HG03442 (cell line): ENCODE measurements around the gene STN1.

Source experiments
- ATAC-seq: cut with Tn5 transposase; IDR thresholded peaks from one replicate; pipeline ENCODE4 v1.9.1; 2021; ENCODE audit warnings: mild to moderate bottlenecking, moderate library complexity; ENCODE audit not compliant: unreplicated experiment

The STN1 gene

DNA sequence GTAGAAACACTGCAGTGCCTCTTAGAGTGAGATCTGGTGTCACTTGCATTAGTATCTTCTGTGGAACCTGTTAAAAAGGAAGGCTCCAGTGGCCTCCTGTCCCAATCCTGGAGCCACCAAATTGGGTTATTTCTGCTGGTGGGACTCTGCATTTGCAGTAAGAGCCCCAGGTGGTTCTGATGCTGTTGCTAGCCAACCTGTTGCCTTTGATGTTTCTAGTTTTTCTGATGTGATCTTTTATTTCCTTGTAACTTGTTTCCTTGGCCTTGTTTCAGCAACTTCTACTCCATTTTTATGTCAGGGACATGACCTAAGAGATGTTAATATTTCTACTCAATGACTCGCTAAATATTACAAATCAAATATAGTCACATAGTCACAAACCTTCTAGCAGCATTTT is 12.5 kb upstream of the STN1 start:
- ATAC-seq, result no peak

DNA sequence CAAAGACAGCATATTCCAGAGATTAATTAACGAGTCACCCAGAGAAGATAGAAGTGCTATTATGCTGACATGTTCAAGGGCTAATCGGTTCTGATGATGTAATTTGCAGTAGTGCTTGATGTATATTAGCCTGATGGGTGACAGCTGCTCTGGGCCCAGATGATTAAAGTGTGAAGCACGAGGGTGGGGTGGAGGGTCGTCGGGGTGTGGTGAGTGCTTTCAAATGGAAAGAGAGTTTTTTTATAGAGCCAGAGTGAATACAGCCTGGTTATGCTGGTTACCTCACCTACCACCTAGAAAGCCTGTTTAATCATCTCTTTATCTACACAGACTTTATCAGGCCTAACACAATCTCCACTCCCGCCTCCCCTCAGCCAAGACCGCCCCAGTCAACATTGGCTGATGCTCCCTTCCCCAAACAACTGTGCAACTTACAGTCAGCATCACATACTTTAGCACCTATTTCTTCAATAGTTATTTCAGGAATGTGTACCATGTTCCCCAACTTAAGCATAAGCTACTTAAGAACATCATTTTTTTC is 11.5 kb upstream of the STN1 start:
- no peak for ATAC-seq

DNA sequence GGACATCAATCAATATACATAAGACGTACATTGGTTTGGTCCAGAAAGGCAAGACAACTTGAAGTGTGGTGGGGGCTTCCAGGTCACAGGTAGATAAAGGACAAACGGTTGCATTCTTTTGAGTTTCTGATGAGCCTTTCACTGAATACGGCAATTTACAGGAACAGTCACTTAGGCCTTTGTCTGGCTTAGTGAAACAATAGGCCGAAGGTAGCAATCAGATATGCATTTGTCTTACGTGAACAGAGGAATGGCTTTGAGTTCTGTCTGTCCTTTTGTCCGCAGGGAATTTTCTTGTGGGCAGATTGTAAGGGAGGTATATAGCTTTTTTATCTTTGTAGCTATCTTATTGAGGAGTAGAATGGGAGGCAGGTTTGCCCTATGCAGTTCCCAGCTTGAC is 10.8 kb upstream of the STN1 start:
- no peak for ATAC-seq

DNA sequence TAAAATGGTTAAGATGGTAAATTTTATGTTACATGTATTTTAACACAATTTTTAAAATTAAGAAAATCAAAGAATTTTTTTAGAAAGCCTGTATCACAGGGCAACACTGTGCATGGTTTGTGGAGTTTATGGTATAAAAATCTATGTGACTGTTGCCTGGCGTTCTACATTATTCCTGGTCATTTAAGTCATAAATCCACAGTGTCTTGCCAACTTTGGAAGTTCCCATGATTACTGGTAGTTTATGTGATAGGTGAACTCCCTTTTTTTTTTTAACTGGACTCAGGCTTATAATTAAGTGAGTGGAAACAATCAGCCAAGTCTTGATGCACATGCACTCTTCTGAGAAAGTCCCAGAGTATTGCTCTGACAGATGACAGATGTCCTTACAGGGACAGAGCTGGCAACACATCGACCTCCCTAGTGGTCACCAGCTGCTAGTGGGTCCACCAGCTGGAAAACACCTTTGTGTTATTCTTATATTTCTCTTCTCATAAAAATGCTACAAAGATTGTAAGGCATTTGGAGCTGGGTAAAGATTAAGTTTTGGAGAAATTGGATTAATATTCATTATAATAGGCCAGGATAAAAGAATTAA is 8.8 kb upstream of the STN1 start:
- ATAC-seq, result no peak

DNA sequence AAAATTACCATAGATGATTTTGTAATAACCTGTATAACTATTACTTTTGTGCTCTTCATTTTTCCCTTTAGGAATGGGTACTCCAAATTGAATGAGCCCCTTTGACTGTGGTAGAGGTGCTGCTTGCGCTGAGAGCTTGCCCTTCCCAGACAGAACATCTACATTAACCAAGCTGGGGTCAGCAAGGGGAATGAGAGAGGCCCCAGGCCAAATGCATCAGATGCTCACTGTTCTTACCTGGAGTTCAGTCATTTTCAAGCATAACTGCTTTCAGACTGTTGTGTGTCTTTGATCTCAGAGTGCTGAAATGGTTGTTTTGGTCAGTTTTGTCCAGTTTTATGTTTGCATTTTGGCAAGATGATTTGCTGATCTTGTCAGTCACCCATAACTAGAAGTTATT is 7.6 kb upstream of the STN1 start:
- ATAC-seq, result no peak

DNA sequence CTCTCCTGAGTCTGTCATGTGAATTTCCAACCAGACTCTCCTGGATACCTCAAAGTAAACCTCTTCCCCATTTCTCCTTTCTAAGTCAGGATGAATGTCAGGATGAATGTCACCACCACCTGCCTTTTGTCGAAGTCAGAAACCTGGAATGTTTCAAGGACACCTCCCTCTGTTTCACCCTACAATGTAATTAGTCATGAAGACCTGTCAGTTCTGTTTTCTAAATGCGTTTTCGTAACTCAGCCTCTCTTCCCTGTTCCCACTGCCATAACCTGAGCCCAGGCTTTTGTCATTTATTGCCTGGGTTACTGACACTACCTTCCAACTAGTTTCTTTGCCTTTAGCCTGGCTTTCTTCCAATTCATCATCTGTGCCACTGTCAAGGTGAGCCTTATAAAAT is 5.5 kb upstream of the STN1 start:
- no peak for ATAC-seq

DNA sequence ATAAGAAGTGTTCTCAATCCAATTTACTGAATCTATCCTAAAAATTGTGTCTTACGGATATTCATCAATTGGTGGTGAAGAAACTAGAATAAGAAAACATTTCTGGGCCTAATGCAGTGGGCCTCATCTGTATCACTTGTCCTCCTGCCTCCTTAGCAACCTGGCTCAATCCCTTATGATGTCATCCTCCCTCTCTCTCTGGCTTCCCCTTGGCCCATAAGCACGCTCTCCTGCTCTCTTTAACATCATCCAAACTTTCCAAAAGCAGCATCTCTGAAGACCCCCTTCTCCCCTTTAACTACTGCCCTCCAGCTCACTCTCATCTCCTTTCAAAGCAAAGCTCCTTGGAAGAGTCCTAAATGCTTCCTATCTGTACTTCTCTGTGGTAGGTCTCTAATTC is 4.7 kb upstream of the STN1 start:
- no peak for ATAC-seq

DNA sequence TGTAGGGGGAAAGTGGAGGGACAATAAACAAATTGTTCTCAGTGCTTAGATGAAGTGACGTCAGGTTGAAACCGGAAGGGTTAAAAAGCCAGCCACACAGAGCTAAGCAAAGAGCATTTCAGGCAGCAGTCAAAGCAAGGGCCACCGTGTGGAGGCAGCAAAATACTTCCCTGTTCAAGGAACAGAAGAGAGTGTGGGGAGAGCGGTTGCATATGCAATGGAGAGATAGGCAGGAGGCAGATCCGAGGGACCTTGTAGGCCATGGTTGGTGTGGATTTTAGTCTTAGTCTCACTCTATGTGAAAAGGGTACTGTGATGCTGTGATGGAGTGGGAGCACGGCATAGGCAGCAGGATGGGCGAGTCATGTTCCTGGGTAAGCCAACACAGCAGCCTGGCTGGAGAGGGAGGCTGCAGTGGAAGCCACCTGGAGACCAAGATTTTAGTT is 3.8 kb upstream of the STN1 start:
- ATAC-seq, result no peak

DNA sequence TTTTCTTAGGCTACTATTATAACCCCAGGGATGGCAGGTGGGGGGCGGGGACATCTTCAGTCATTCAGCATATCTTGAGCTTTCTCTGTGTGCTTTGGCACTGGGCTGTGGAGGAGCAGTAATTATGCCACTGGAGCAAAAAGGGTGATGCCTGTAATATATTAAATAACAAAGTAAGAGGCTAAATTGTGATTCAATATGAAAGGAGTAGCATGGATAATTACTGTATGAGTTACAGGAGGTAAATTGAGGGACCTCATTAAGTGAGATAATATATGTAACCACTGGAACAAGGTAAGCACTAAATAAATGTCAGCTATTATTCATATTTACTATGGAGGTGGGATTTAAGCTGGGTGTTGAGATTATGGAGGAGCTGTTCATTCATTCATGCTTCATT is 3.3 kb upstream of the STN1 start:
- ATAC-seq, result no peak

DNA sequence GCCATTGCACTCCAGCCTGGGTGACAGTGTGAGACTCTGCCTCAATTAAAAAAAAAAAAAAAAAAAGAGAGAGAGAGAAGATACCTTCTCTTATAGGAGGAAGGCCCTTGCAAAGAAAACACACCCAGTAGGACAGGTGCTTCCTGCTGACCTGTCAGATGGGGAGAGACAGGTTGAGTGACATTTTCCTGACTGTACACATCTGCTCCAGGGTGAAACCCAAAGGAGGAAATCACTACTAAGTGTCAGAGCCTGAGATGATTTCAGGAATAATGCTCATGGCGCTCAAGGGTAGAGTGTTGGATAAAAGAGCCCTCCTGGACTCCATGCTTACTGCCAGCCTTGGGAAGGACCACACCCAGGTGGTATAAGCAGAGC is 1.7 kb upstream of the STN1 start:
- no peak for ATAC-seq

DNA sequence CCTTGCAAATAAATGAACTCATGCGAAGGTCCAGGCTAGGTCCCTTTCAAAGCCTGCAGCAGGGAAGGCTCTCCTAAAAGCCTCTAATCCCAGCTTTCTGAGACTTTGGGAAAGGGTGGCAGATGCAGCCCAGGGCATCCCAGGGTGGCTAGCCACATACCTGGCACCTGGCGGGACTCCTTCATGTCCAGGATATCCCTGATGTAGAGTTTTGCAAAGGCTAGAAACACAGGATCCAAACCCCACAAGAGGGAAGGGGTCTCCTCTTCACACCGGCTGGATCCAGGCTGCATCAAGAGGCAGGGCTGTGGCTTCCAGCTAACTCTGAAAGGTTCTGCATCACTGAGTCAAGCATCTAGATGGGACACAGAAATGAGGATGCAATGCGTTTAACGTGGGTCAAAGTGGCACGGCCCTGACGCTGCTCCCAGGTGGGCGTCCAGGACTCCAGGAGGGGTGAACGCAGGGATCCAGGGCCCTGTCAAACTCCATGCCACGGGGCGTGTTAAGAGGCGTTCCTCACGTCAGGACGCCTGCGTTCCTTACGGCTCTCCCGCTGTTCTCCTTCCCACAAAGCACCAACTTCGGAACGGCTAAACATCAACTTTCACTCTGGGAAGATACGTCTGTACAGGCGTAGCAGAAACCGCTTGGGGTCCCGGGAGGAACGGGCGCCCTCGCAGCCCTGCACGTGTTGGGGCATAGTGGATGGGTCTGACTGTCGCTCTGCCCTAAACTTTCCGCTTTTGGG is 507 bp downstream of the STN1 start:
- peak; percentile 7 for ATAC-seq

DNA sequence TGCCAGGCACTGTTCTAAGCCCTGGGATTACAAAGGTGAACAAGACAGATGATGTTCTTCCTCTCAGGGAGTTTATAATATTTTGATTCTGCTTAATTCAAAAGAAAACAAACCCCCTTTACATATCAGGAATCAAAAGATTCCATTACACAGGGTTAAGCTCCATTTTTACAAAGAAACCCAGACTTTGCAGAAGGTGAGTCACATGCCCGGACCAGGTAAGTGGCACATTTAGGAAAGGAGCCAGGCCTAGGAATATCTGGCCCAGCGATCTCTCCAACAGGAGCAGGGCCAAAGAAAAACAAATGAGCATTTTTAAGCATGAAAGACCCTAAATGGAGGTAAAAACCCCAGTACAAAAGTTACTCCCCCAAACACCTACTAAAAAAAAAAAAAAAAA is 1.1 kb downstream of the STN1 start:
- ATAC-seq, result no peak

DNA sequence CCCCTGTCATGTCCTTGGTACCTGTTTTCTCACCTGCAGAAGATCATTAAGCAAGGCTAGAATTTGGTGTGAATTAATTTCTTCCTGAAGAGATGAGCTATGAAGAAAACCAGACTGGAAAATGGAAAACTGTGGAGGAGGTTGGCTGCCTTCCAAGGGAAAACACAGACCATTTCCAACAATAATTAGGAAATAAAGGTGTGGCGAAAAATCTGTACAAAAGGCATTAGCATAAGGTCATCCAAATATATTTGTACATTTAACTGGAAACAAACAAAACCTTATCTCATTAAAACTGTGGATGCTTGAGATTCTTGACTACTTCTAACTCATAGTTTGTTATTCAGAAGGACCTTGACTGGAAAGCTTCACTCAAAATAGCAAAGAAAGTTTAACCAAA is 1.7 kb downstream of the STN1 start:
- no peak for ATAC-seq

DNA sequence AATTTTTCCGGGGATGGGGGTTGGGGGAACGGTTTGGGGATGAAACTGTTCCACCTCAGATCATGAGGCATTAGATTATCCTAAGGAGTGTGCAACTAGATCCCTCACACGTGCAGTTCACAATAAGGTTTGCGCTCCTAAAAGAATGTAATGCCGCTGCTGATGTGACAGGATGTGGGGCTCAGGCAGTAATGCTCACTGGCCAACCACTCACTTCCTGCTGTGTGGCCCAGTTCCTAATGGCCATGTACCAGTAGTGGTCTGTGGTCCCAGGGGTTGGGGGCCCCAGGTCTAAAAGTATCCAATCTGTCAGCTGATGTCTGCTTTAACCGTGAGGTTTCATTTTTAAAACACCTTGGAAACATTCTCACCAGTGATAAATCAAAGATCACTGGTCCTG is 2.2 kb downstream of the STN1 start:
- ATAC-seq, result no peak

DNA sequence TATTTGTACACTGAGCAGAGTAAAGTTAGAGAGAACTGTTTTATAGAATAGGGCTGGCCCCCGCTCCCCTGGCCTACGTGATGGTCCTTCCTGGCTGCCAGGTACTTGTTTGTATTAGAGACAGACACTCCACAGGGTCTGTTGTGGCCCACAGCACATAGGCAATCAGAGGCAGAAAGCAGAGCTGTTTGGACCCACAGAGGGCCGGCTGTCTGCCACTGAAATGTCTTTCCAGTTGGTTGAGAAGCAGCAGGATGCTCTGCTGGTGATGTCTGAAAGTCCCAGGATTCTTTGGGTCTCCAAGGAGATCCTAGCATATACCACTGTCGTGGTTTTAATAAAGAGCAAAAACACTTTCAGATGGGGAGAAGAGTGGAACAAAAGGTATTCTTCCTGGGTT is 5.2 kb downstream of the STN1 start:
- ATAC-seq, result no peak

DNA sequence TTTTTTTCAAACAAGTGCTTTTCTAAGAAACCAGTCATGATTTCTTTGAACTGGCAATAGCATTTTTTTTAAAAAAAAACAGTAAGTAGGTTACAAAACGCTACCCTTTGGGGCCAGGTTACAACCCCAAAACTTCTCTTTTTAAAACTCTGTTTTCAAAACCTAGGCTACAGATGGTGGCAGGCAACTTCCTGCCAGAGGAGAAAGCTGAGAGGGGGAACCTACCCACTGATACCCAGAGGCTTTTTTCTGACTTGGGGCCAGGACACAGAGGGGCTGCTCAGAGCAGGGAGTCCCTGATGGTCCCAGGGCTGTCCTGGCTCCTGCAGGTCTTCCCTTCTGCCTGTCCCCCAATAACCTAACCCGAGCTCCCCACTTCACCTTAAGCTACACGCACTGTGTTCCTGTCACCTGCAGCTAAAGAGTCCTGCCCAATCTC is 6.9 kb downstream of the STN1 start:
- ATAC-seq, result no peak

DNA sequence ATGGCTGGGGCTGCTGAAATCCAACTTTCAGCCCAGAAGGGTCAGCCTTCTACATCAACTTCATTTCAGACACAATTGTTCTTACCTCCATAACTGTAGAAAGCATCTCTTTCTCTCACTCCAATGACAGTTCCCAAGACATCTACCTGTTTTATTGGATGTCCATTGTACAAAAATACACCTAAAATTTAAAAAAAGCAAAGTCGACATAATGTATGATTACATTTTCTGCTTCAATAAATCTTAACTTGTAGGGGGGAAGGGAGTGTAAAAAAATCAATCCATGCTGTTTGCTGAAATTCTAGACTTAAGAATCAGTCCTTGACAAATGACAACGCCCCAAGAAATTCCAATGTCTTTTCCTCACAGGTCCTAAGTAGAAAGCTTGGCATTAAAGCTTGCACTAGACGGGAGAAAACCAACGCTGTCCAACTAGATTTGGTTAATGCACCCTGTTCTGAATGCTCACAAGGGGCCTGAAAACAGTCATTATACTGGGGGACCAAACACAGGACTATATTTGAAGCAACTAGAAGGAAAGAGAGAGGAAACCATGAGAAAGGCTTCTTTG is 7.5 kb downstream of the STN1 start:
- no peak for ATAC-seq

DNA sequence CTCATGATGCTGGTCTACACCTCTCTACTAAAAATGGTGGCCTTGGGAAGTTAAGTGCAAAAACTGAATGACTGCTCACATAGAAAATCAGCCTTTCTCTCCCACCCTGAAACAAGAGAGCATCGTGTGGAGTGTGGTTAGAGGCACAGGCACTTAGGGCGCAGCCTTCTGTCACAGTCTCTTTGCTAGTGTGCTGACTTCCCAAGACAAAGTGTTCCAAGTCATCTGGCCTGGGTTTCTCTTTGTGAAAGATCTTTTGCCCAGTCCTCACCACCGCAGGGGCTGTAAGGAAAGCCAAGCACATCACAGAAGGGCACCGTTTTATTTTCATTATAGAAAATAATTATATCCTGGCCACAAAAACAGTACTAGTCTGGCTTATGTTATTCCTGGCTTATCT is 12.5 kb downstream of the STN1 start:
- ATAC-seq, result no peak

DNA sequence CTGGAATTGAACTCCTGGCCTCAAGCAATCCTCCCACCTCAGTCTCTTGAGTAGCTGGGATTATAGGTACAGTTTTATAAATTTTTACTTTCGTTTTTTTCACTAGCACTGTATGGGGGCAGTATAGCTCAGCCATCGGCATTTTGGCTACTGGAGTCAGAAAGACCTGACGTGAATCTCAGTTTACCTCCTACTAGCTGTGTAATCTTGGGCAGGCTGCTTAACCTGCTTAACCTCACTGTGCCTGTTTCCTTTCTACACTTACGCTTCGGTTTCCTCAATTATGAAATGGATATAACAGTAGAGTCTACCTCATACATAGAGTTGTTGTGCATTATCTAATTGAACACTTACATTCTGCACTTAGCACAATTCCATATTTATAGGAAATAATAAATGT is 16.7 kb downstream of the STN1 start:
- no peak for ATAC-seq

DNA sequence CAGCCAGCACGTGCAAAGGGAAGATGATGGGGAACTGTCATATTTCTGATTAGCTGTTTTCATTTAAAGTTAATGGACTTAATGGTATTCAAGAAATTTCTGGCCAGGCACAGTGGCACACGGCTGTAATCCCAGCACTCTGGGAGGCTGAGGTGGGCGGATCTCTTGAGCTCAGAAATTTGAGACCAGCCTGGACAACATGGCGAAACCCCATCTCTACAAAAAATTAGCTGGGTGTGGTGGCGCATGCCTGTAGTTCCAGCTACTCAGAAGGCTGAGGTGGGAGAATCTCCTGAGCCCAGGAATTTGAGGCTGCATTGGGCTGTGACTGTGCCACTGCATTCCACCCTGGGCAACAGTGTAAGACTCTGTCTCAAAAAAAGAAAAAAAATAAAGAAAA is 18.7 kb downstream of the STN1 start:
- no peak for ATAC-seq

DNA sequence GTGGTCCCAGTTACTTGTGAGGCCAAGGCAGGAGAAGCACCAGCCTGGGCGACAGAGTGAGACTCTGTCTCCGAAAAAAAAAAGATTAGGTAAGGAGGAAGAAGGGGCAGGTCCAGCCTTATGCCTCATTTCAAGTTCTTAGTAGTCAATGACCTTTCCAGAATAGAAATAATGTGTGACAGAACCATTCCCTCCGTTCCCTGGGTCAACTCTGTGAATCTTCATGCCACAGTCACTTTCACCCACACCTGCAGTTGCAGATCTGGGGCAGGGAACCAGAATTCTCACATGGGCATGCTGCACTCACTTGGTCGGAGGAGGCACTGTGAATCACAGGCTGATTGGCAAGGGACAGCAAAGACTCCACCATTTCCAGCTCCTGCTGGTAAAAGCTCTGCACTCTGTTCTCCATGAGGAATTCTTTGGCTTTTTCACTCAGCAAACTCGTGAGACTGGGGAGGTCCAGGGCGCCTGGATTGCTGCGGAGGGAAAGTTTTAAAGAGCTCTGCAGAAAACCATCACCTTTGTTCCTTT is 20.7 kb downstream of the STN1 start:
- ATAC-seq, result no peak

DNA sequence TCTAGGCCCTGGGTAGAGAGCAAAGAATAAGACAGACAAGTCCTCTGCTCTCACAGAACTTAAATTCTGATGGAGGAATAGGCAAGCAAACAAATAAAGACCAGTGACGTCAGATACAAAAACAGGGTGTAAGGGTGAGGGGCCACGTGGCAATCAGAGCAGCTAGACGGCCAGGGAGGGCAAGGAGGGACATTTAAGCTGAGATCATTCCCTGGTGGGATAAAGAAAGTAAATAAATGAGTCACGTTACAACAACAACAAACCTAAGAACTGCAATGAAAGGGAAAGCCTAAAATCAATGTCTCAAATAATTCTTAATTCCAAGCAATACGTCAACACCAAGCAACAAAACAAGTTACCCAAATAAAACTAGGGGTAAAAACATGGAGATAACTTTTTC is 21.8 kb downstream of the STN1 start:
- ATAC-seq, result no peak
